ENCODE measurements around the gene CHP1.
"Not testable (repeated sequence)": the region's sequence is repeated elsewhere in the genome, so short reads cannot be mapped to it uniquely, and the experiment has no call there.

Gene CHP1

DNA sequence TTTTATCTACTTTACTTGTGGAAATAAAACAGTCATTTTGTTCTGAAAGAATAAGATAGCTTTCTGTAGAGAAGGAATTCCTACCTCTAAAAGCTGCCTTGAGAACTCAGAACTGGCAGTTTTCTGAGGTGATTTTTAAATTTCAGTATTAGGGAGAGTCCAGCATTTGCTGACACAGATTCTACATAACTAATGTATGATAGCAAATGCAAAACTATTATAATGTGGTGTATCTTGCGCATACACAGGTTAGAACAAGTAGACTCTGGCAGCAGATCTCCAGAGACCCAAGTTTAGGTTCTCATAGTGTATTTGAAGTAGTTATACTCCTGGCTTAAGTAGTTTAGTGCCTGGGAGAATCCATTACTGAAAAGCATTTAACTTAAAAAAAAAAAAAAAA lies 70.5 kb downstream of the CHP1 start:
- DNase-seq = no peak

DNA sequence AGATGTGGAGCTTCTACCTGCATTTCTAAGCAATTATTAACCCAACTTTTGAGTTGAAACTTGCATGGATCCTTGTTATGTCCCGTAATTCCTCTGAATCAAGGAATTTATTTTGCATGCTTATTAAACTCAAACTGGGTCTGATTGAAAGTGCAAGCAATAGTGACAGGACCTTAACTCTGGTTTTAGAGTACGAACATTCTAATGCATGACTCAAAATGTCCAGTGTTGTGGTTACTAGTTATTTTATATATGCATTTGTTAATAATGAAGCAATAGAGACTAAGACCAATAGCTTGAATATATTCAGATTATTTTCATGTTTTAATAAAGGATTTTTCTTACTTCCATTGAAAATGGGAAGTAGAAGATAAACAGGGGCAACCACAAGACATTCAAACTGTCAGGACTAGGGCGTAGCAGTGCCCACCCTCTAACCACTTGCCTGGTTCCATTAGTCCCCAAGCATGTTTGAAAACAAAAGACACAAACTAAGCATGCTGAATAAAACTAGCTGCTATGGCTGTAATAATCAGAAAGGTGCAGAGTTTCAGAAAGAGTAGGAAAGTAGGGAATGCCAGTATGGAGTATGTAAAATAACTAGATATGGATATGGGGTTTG lies 73.2 kb downstream of the CHP1 start:
- no peak for DNase-seq

DNA sequence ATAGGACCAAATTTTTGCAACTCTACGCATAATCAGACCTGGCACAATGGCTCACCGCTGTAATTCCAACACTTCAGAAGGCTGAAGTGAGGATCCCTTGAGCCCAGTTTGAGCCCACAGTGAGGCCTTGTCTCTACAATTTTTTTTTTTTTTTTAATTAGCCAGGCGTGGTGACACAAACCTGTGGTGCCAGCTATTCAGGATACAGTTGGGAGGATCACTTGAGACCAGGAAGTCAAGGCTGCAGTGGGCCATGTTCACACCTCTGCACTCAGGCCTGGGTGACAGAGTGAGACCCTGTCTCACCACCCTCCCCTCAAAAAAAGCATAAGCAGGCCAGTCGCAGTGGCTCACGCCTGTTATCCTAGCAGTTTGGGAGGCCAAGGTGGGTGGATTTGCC lies 76.6 kb downstream of the CHP1 start:
- no peak for DNase-seq

DNA sequence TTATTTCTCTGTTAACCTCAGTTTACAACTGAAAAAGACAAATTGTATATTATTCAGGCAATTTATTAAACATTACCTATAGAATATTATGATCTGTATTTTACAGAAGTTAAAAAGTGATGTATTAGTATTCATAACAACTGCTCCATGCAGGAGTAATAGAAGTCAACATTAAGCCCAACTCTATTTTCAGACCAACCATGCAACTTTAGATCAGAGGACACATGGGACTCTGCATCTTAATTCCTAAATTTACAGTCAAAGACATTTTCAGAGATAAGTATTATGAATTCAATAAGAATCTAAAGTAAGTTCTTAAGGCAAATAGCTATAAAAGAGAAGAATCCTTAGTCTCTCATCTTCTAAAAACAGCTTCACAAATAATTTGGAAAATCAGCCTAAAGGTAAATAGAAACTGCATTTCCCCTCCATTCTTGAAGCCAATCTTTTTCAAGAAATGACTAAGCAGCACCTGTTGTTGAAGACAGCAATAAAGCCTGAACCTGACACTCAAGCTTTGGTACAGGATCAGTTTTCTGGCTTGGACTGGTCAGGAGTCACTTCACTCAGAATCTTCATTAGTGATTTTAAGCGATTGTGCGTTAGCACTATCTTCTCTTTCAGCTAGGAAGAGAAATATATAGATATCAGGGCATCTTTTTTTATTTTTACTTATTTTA lies 78.3 kb downstream of the CHP1 start:
- no peak for DNase-seq

DNA sequence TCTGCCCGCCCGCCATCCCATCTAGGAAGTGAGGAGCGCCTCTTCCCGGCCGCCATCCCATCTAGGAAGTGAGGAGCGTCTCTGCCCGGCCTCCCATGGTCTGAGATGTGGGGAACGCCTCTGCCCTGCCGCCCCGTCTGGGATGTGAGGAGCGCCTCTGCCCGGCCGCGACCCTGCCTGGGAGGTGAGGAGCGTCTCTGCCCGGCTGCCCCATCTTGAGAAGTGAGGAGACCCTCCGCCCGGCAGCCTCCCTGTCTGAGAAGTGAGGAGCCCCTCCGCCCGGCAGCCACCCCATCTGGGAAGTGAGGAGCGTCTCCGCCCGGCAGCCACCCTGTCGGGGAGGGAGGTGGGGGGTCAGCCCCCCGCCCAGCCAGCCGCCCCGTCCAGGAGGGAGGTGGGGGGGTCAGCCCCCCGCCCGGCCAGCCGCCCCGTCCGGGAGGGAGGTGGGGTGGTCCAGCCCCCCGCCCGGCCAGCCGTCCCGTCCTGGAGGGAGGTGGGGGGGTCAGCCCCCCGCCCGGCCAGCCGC lies 89.8 kb downstream of the CHP1 start:
- not testable (repeated sequence) for DNase-seq

DNA sequence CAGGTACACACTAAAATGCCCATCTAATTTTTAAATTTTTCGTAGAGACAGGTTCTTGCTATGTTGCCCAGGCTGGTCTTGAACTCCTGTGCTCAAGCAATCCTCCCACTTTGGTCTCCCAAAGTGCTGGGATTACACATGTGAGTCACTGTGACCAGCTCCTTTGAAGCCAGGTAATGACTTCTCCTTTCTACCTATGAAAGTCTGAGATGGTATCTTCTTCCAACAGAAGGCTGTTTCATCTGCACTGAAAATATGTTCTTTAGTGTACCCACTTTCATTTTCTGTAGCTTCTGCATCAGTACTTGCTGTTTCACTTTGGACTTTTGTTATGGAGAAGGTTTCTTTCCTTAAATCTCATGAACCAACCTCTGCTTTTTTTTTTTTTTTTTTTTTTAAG lies 92.5 kb downstream of the CHP1 start:
- no peak for DNase-seq

DNA sequence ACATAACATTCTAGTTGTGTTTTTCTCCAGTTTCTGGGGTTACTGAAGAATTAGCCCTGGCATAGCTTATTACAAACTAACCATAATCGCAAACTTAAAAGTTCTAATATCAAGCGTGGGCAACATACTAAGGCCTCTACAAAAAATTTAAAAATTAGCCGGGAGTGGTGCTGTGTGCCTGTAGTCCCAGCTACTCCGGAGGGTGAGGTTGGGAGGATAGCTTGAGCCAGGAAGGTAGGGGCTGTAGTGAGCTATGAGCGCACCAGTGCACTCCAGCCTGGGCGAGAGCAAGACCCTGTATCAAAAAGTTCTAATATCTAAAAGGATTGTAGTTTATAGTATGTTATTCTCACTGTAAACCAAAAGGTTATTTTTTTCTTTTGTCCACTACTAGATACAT lies 100.2 kb downstream of the CHP1 start:
- no peak for DNase-seq

All from DMS153 (cell line).